Choroid plexus epithelial cell (primary cell): ENCODE data around the gene OTOF.

ENCODE experiments used
- DNase-seq: peaks from one replicate; pipeline ENCODE4 v3.0.0-alpha.2; 2010; ENCODE audit warnings: low read depth
- H3K4me3 ChIP-seq: 2 replicates; pipeline ENCODE4 v1.5.1; 2011; ENCODE audit warnings: low read depth, mild to moderate bottlenecking, control low read depth, low read length, moderate library complexity
- CTCF ChIP-seq: conservative IDR thresholded peaks from 2 replicates; pipeline ENCODE4 v1.5.1; 2011; ENCODE audit warnings: low read depth, mild to moderate bottlenecking, control low read depth, inconsistent platforms, low read length, moderate library complexity

Gene OTOF

DNA sequence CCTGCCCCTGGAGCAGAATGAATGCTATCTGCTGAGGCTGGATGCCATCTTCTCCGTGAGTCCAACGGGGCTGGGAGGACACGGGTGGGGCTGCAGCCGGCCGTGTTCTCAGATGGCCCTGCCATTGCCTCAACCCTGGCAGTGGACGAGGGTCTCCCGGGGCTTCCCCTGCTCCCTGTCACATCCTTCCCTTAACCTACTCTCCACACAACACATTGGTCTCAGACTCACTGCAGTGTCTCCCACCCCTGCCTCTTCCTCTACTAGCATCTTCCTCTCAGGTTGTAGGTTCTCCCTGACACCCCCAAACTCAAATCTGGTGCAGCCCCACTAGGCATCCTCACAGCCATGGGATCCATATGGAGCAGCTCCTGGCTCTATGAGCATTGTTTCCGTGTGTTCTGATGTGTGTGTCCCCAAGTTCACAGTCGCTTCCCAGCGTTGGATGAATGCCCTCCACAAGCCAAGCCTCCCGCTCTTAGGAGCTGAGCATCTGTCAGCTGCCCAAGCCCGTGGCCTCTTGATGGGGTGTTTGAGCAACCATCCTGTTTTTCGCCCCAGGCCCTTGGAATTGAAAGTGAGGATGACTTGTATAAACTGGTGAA is 27.8 kb downstream of the OTOF start:
- no peak for DNase-seq
- no peak for TF ChIP-seq CTCF
- H3K4me3 ChIP-seq = no peak overlapping the region

GRCh38 chr2:26449278-26450030 is 28.5 kb downstream of the OTOF start:
- no peak for TF ChIP-seq CTCF
- no peak for DNase-seq
- no peak overlapping the region for H3K4me3 ChIP-seq

- TF ChIP-seq CTCF = no peak
- H3K4me3 ChIP-seq = no peak overlapping the region
- DNase-seq = no peak
Measured at GRCh38 chr2:26448651-26449050, 29.3 kb downstream of the OTOF start.

GRCh38 chr2:26444236-26444635 is 33.7 kb downstream of the OTOF start:
- TF ChIP-seq CTCF = no peak
- H3K4me3 ChIP-seq = no peak overlapping the region
- DNase-seq = no peak

DNA sequence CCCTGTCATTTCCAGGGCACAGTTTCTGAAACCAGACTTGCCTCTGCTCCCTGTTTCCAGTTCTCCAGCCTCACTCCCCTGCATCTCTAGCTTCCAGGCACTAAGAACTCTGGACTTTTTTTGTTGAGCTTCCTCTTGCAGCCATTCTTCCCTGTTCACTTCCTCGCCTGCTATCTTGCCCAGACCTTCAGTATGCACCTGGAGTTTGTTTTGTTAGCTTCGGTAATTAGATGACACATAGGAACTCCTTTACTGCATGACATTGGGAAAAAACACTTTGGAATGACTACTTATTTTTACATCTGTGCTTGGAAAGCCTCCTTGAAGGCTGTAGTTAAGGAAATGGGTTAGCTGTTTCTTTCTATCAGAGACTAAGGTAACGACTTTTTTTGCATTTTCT is 35.2 kb downstream of the OTOF start:
- H3K4me3 ChIP-seq = no peak overlapping the region
- no peak for TF ChIP-seq CTCF
- DNase-seq = no peak

DNA sequence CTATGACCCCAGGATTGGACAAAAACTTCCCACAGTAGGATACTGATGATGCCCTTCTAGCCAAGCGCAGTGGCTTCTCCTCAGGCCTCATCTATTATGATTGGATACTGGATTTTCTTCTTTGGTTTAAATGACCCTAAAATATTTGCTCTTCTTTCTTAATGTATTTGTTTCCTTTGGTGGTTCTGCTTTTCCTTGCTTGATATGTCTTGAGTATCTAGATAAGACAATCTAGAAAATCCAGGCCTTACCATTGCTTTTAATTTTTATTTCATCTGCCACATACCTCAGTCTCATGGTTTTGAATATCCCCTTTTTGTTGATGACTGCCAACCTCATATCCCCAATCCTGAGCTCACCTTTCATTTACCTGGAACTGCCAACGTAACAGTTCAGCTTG is 35.6 kb downstream of the OTOF start:
- no peak overlapping the region for H3K4me3 ChIP-seq
- DNase-seq = no peak
- no peak for TF ChIP-seq CTCF

DNA sequence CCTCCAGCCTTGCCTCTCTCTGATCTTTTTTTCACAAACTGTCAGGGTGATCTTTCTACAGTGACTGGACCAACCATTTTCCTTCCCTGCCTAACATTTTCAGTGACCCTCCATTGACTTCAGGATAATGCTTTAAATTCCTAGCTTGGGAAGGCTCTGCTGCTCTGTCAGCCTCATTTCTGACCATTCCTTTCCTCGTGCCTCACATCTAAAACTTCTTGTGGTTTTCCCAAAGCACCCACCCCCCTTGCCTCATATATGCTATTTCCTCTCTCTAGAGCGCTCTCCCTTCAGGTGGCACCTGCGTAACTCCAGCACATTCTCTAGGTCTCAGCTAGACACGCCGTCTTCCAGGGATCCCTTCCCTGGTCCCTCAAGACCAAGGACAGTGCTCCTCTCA is 39.0 kb downstream of the OTOF start:
- H3K4me3 ChIP-seq = no peak overlapping the region
- DNase-seq = no peak
- TF ChIP-seq CTCF = no peak
